H1 (cell line): ENCODE data around the gene TMEM260. TPM values are rescaled to one million over a fixed set of nuclear protein-coding genes. Genes with fewer than 3 reads are reported as not detected.

Experiments used
- CTCF ChIA-PET: fragments of 300-600 bp; sonication (Branson Sonifier 250); formaldehyde crosslinking; loops from one replicate; lab custom pipeline; 2021; ENCODE audit not compliant: partially characterized antibody; lab: Charles Lee
- POLR2A ChIA-PET: fragments of 300-600 bp; sonication (Branson Sonifier 250); formaldehyde crosslinking; loops from one replicate; lab custom pipeline; 2021; ENCODE audit warnings: inconsistent platforms; ENCODE audit not compliant: partially characterized antibody; lab: Charles Lee
- DNase-seq, 2 experiments: peaks; one replicate each; pipeline versions ENCODE4 v3.0.0 to v3.0.0-alpha.2; 2010 to 2022; ENCODE audit warnings: low spot score in 2 of 2, low read depth in 1 of 2, mixed read lengths in 1 of 2
- FAIRE-seq: peaks from 2 replicates; lab custom pipeline; 2011; peaks lifted over from hg19 to GRCh38; lab: Jason Lieb, UNC
- H2AFZ ChIP-seq: 2 replicates; pipeline ENCODE4 v1.8.1; 2012; ENCODE audit warnings: low read length, inconsistent platforms
- H2AK5ac ChIP-seq: 2 replicates; pipeline ENCODE4 v1.6.1; 2013; ENCODE audit warnings: low read depth, low read length
- H2BK120ac ChIP-seq: replicated peaks from 2 replicates; pipeline ENCODE3; 2013; ENCODE audit warnings: low read depth, low read length, inconsistent platforms
- H2BK12ac ChIP-seq: 2 replicates; pipeline ENCODE4 v1.6.1; 2013; ENCODE audit warnings: low read depth, low read length
- H2BK15ac ChIP-seq: 2 replicates; pipeline ENCODE4 v1.6.1; 2013; ENCODE audit warnings: low read length
- H2BK20ac ChIP-seq: 2 replicates; pipeline ENCODE4 v1.6.1; 2013; ENCODE audit warnings: low read length
- H2BK5ac ChIP-seq: 2 replicates; pipeline ENCODE4 v1.6.1; 2013; ENCODE audit warnings: low read depth, low read length
- H3K14ac ChIP-seq: 2 replicates; pipeline ENCODE4 v1.6.1; 2013; ENCODE audit warnings: inconsistent platforms; ENCODE audit not compliant: insufficient read length
- H3K18ac ChIP-seq: 2 replicates; pipeline ENCODE4 v1.6.1; 2013; ENCODE audit warnings: low read length; ENCODE audit errors: extremely low read depth
- H3K23ac ChIP-seq: 2 replicates; pipeline ENCODE4 v1.6.1; 2013; ENCODE audit warnings: inconsistent platforms; ENCODE audit not compliant: insufficient read length
- H3K23me2 ChIP-seq: 2 replicates; pipeline ENCODE4 v1.6.1; 2013; ENCODE audit warnings: low read depth, low read length
- H3K27ac ChIP-seq: 2 replicates; pipeline ENCODE4 v1.6.1; 2011; ENCODE audit warnings: low read depth, low read length, inconsistent platforms
- H3K27me3 ChIP-seq, 4 experiments: replicated peaks in 1 of 4; 1 replicate in 1 of 4; 2 replicates in 3 of 4; pipeline versions ENCODE4 v1.6.1 to v1.8.1; 2011 to 2013; ENCODE audit warnings: low read length in 3 of 4, mild to moderate bottlenecking in 3 of 4, inconsistent platforms in 2 of 4, mixed read lengths in 2 of 4, moderate library complexity in 1 of 4; ENCODE audit not compliant: control insufficient read depth in 3 of 4, insufficient read depth in 3 of 4; ENCODE audit errors: extremely low read depth in 1 of 4
- H3K36me3 ChIP-seq, 4 experiments: 2 replicates each; pipeline versions ENCODE4 v1.6.1 to v1.8.1; 2011 to 2013; ENCODE audit warnings: mild to moderate bottlenecking in 4 of 4, low read length in 3 of 4, moderate library complexity in 2 of 4, control low read depth in 1 of 4, inconsistent platforms in 1 of 4; ENCODE audit not compliant: insufficient read depth in 4 of 4, control insufficient read depth in 2 of 4
- H3K4ac ChIP-seq: replicated peaks from 2 replicates; pipeline ENCODE3; 2013; ENCODE audit warnings: low read length, low read depth, mixed read lengths, inconsistent platforms; ENCODE audit not compliant: insufficient read length
- H3K4me1 ChIP-seq, 4 experiments: replicated peaks in 1 of 4; 1 replicate in 1 of 4; 2 replicates in 3 of 4; pipeline versions ENCODE4 v1.6.1 to v1.8.1; 2011 to 2013; ENCODE audit warnings: low read length in 3 of 4, inconsistent platforms in 2 of 4, mixed read lengths in 1 of 4; ENCODE audit not compliant: insufficient read depth in 4 of 4, control insufficient read depth in 3 of 4
- H3K4me2 ChIP-seq, 2 experiments: 2 replicates each; pipeline versions ENCODE4 v1.6.1 to v1.8.1; 2011 to 2013; ENCODE audit warnings: low read depth in 2 of 2, low read length in 2 of 2, control low read depth in 1 of 2, inconsistent platforms in 1 of 2, mild to moderate bottlenecking in 1 of 2; ENCODE audit not compliant: insufficient read depth in 1 of 2
- H3K4me3 ChIP-seq, 4 experiments: fragments of 200-600, 300-600 bp in 1 of 4; sonication (generic), shearing (Covaris generic), sonication (Bioruptor Twin) in 1 of 4; 2 replicates each; pipeline versions ENCODE4 v1.5.1 to v1.8.1; 2011 to 2016; ENCODE audit warnings: low read length in 4 of 4, low read depth in 3 of 4, control low read depth in 2 of 4, inconsistent platforms in 2 of 4, mild to moderate bottlenecking in 2 of 4, mixed read lengths in 1 of 4, moderate library complexity in 1 of 4; ENCODE audit not compliant: insufficient read depth in 2 of 4; ENCODE audit errors: extremely low read depth in 1 of 4
- H3K56ac ChIP-seq: replicated peaks from 2 replicates; pipeline ENCODE3; 2013; ENCODE audit warnings: low read depth, mild to moderate bottlenecking, mixed read lengths, low read length, inconsistent platforms; ENCODE audit not compliant: insufficient read length
- H3K79me1 ChIP-seq: 2 replicates; pipeline ENCODE4 v1.6.1; 2013; ENCODE audit warnings: low read depth, low read length, control low read depth
- H3K79me2 ChIP-seq, 2 experiments: 2 replicates each; pipeline versions ENCODE4 v1.6.1 to v1.8.1; 2012 to 2013; ENCODE audit warnings: low read length in 2 of 2, mild to moderate bottlenecking in 2 of 2, inconsistent platforms in 1 of 2; ENCODE audit not compliant: insufficient read depth in 2 of 2, control insufficient read depth in 1 of 2
- H3K9ac ChIP-seq, 4 experiments: replicated peaks in 1 of 4; 1 replicate in 1 of 4; 2 replicates in 3 of 4; pipeline versions ENCODE4 v1.6.1 to v1.8.1; 2011 to 2013; ENCODE audit warnings: low read depth in 3 of 4, low read length in 3 of 4, control low read depth in 2 of 4, mild to moderate bottlenecking in 2 of 4, moderate library complexity in 2 of 4, inconsistent platforms in 1 of 4; ENCODE audit errors: extremely low read depth in 1 of 4
- H3K9me3 ChIP-seq, 2 experiments: 2 replicates each; pipeline versions ENCODE4 v1.6.1 to v1.8.1; 2012 to 2013; ENCODE audit warnings: mild to moderate bottlenecking in 2 of 2, moderate library complexity in 2 of 2, control low read depth in 1 of 2, inconsistent platforms in 1 of 2, low read depth in 1 of 2, low read length in 1 of 2, mixed read lengths in 1 of 2; ENCODE audit not compliant: insufficient read depth in 2 of 2
- H4K20me1 ChIP-seq, 2 experiments: replicated peaks in 1 of 2; 2 replicates each; pipeline versions ENCODE3 to v1.8.1; 2011 to 2013; ENCODE audit warnings: inconsistent platforms in 2 of 2, low read length in 2 of 2, mild to moderate bottlenecking in 1 of 2; ENCODE audit not compliant: insufficient read depth in 2 of 2, control insufficient read depth in 1 of 2
- H4K5ac ChIP-seq: 2 replicates; pipeline ENCODE4 v1.6.1; 2013; ENCODE audit warnings: low read length, low read depth, mixed read lengths, inconsistent platforms; ENCODE audit not compliant: insufficient read length
- H4K8ac ChIP-seq: 2 replicates; pipeline ENCODE4 v1.8.0; 2013; ENCODE audit warnings: mild to moderate bottlenecking, moderate library complexity, low read length, inconsistent platforms; ENCODE audit not compliant: insufficient read depth; ENCODE audit errors: extremely low read depth
- H4K91ac ChIP-seq: replicated peaks from 2 replicates; pipeline ENCODE3; 2013; ENCODE audit warnings: low read length, mixed read lengths, inconsistent platforms; ENCODE audit not compliant: insufficient read length
- CHD1 ChIP-seq: IDR thresholded peaks from 2 replicates; pipeline ENCODE4 v1.6.1; 2012; ENCODE audit warnings: low read depth, low read length, improper control_type of control experiment
- POLR2A ChIP-seq, 2 experiments: IDR thresholded peaks; 1 replicate in 1 of 2; 2 replicates in 1 of 2; pipeline ENCODE4 v1.6.1; 2011; ENCODE audit warnings: low read depth in 2 of 2, low read length in 2 of 2, mild to moderate bottlenecking in 2 of 2; ENCODE audit errors: control extremely low read depth in 1 of 2
- RFX5 ChIP-seq: IDR thresholded peaks from 2 replicates; pipeline ENCODE4 v1.6.1; 2011; ENCODE audit warnings: low read depth, low read length, improper control_type of control experiment, borderline replicate concordance
- SAP30 ChIP-seq: fragments of 300-600 bp; sonication (generic); IDR thresholded peaks from 2 replicates; pipeline ENCODE4 v1.7.1; 2012; ENCODE audit warnings: low read length, moderate library complexity, mild to moderate bottlenecking, inconsistent platforms; ENCODE audit not compliant: insufficient read depth, insufficient replicate concordance
- WGBS, 2 experiments: shearing (Covaris generic) in 1 of 2; methylation state at CpG; one replicate each; pipeline versions ENCODE4 v1.1.6 to v1.1.7; 2013 to 2015; ENCODE audit warnings: low lambda C conversion rate in 2 of 2, mixed read lengths in 2 of 2, inconsistent platforms in 1 of 2, low coverage in 1 of 2, missing lambda C conversion rate in 1 of 2; ENCODE audit not compliant: insufficient replicate concordance in 2 of 2, insufficient coverage in 1 of 2, insufficient read length in 1 of 2; ENCODE audit errors: extremely low coverage in 1 of 2, missing lambda C conversion rate in 1 of 2; 5-methylcytosine and 5-hydroxymethylcytosine counted together
- polyA plus RNA-seq, 7 experiments: library from polyadenylated mRNA; depleted of rRNA in 3 of 7; stranded (reverse) in 5 of 7; unstranded in 2 of 7; fragments of >200 nt in 5 of 7; fragments of 200-250 nt in 2 of 7; gene quantifications; 1 replicate in 5 of 7; 2 replicates in 1 of 7; 4 replicates in 1 of 7; pipeline versions ENCODE4 v1.2.1 to v1.2.3, GENCODE V29; 2011 to 2013; ENCODE audit warnings: missing spikeins in 2 of 7, mixed read lengths in 2 of 7
- total RNA-seq: library from RNA; stranded (reverse); fragmentation: NEBNext Ultra II Directional; extraction: Animal tissue kit (Norgen Biotek cat#: 25700); gene quantifications from 2 replicates; pipeline ENCODE4 v1.2.1, GENCODE V29; 2021
- TF ChIP-seq, protein P1 (sequence below): IDR thresholded peaks from 2 replicates; pipeline ENCODE4 v1.6.1; 2012; ENCODE audit warnings: low read length, inconsistent platforms

The TMEM260 gene
- total and polyA plus RNA-seq, 2 of the 8 experiments (the other 6 are each of a cell fraction or from before 2014, with no cell fraction given) = 14.4 to 15.2 TPM

DNA sequence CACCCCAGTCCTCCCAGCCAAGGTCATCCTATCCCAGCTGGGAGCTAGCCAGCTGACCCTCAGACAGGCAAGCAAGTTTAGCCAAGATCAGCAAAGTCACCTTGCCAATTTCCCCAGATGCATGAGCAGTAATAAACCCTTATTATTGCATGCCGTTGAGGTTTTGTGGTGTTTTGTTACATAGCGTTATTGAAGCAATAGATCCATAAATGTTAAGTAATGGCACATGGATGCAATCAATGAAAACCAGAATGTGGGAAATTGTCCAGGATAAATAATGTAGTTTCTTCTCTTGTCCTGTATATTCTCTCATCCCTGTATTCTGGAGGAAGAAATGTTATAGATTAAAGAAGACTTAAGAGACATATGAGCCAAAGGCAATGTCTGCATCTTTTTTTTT is 18.0 kb upstream of the TMEM260 start:
- Histone ChIP-seq H3K56ac (no peak overlapping the region), H3K79me1 (no peaks in the 10 kb centered on the region), H3K18ac (no peak overlapping the region), H2BK120ac (no peak overlapping the region), H3K4ac (no peak overlapping the region), H3K9ac (no peak overlapping the region), H3K27me3 (peaks cover 0 to 1% (median 0%) of the 10 kb centered on the region in 4 experiments; a peak in 1 of 7 replicates), H2BK15ac (no peak overlapping the region), H4K20me1 (no peaks in the 10 kb centered on the region), H3K36me3 (no peaks in the 10 kb centered on the region), H3K4me1 (no peaks in the 10 kb centered on the region), H3K27ac (no peak overlapping the region), H3K79me2 (no peaks in the 10 kb centered on the region), H2AFZ (no peak overlapping the region), H2BK20ac (no peak overlapping the region), H3K4me2 (no peak overlapping the region), H3K14ac (no peak overlapping the region), H3K9me3 (no peaks in the 10 kb centered on the region), H3K23me2 (no peaks in the 10 kb centered on the region), H2AK5ac (no peak overlapping the region), H2BK5ac (no peak overlapping the region), H4K8ac (no peak overlapping the region), H4K5ac (no peak overlapping the region), H4K91ac (no peak overlapping the region), H3K23ac (no peak overlapping the region), H2BK12ac (no peak overlapping the region), H3K4me3 (no peak overlapping the region)
- FAIRE-seq = no peak
- DNase-seq = no peak
- ChIA-PET CTCF (interaction anchor here (0.8 to 1.2 kb wide), 3 partner anchors 18 to 98 kb away, joined by 3 to 7 read pairs (median 6); partner anchors contain the start of gene TMEM260), POLR2A (no interaction called here)
- WGBS, 2 experiments = 50% methylated on average over 2 of the region's 2 CpGs; no CpG with 5 or more reads in 1 of the 2 experiments
- no peak for TF ChIP-seq CHD1
- no peak for TF ChIP-seq RFX5
- no peak for TF ChIP-seq POLR2A (IDR thresholded peaks at IDR 0.05; ENCODE audit: control extremely low read depth in 1 of 2, low read depth in 2 of 2, low read length in 2 of 2)
- TF ChIP-seq, protein P1, sequence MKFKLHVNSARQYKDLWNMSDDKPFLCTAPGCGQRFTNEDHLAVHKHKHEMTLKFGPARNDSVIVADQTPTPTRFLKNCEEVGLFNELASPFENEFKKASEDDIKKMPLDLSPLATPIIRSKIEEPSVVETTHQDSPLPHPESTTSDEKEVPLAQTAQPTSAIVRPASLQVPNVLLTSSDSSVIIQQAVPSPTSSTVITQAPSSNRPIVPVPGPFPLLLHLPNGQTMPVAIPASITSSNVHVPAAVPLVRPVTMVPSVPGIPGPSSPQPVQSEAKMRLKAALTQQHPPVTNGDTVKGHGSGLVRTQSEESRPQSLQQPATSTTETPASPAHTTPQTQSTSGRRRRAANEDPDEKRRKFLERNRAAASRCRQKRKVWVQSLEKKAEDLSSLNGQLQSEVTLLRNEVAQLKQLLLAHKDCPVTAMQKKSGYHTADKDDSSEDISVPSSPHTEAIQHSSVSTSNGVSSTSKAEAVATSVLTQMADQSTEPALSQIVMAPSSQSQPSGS = no peak
- TF ChIP-seq SAP30 = no peak
